Fibroblast of mammary gland (primary cell): Measurements from ENCODE around the gene SAFB.

Source experiments
- DNase-seq: peaks from one replicate; pipeline ENCODE4 v3.0.0-alpha.2; 2010; ENCODE audit warnings: low read depth
- H3K4me3 ChIP-seq: 2 replicates; pipeline ENCODE4 v1.5.1; 2011; ENCODE audit warnings: low read depth, mild to moderate bottlenecking, low read length, moderate library complexity; ENCODE audit not compliant: control insufficient read depth
- TF ChIP-seq, protein P1 (sequence below): conservative IDR thresholded peaks from 2 replicates; pipeline ENCODE4 v1.5.1; 2011; ENCODE audit warnings: low read depth, low read length, inconsistent platforms; ENCODE audit not compliant: control insufficient read depth, insufficient read depth

The SAFB gene

DNA sequence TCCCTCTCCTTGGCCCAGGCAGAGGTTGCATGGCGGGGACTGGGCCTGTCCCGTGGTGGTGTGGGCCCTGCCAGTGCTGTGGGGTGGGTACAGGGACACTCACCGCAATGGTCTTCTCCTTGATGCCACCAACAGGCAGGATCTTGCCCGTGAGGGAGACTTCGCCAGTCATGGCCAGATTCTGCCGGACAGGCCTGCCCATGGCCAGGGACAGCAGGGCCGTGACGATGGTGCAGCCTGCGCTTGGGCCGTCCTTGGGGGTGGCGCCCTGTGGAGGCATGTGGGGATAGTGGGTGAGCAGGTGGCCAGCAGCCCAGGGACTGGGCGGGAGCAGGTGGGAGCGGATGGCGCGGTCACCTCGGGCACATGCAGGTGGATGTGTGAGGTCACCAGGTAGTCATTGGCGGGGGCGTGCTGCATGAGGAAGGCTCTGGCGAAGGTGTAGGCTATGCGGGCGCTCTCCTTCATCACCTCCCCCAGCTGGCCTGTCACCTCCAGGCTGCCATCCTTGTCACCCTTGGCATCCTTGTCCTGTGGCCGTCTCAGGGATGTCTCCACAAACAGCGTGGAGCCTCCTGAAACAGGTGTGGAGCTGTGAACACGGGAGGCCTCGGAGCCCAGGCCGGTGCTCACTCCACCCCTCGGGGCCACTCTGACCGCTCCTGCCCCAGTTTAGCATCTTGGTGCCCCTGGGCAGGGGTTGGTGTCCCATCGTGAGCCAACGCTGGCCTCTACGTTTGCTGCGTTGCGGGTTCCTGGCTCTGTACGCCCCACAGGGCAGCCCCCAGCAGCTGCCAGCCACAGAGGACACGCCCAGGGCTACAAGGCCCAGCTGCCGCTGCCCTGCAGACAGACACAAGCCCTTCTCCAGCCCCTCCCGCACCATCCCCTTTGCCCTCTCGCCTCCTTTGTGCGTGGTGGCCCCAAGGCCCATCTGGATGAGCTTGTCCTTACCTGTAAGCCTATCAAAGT is 70.6 kb downstream of the SAFB start:
- no peak overlapping the region for H3K4me3 ChIP-seq
- TF ChIP-seq, protein P1, sequence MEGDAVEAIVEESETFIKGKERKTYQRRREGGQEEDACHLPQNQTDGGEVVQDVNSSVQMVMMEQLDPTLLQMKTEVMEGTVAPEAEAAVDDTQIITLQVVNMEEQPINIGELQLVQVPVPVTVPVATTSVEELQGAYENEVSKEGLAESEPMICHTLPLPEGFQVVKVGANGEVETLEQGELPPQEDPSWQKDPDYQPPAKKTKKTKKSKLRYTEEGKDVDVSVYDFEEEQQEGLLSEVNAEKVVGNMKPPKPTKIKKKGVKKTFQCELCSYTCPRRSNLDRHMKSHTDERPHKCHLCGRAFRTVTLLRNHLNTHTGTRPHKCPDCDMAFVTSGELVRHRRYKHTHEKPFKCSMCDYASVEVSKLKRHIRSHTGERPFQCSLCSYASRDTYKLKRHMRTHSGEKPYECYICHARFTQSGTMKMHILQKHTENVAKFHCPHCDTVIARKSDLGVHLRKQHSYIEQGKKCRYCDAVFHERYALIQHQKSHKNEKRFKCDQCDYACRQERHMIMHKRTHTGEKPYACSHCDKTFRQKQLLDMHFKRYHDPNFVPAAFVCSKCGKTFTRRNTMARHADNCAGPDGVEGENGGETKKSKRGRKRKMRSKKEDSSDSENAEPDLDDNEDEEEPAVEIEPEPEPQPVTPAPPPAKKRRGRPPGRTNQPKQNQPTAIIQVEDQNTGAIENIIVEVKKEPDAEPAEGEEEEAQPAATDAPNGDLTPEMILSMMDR = no peak

DNA sequence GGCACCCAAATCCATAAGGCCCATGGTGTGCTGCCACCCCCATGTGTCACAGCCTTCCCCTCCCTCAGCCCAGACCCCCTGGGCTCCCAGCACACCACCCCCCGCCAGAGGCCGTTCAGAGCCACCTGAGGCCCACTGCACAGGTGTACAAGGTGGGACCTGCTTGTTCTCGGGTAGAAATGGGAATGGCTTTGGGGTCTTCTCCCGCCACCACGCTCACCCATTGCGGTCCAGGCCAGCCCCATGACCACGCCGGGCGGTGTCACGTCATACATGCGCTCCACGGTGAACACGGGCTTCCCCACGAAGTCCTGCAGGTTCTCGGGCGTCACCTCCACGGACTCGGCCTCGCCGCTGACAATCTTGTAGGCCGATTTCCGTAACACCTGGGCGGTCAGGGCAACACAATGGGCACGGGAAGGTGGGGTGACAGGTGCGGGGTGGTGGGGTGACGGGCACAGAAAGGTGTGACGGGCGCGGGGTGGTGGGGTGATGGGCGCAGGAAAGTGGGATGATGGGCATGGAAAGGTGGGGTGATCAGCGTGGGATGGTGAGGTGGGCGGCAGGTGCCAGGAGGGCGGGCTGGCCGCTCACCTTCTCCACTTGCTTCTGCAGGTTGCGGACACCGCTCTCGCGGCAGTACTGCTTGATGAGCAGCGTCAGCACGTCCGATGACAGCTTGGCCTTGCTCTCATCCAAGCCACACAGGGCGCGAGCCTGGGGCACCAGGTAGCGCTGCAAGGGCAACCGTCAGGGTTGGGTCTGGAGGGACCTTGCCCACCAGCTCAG is 71.5 kb downstream of the SAFB start:
- TF ChIP-seq, protein P1 = no peak
- no peak for DNase-seq
- H3K4me3 ChIP-seq = no peak overlapping the region

More for the DNA sequence above, 70.6 kb downstream of the SAFB start:
- no peak for DNase-seq

DNA sequence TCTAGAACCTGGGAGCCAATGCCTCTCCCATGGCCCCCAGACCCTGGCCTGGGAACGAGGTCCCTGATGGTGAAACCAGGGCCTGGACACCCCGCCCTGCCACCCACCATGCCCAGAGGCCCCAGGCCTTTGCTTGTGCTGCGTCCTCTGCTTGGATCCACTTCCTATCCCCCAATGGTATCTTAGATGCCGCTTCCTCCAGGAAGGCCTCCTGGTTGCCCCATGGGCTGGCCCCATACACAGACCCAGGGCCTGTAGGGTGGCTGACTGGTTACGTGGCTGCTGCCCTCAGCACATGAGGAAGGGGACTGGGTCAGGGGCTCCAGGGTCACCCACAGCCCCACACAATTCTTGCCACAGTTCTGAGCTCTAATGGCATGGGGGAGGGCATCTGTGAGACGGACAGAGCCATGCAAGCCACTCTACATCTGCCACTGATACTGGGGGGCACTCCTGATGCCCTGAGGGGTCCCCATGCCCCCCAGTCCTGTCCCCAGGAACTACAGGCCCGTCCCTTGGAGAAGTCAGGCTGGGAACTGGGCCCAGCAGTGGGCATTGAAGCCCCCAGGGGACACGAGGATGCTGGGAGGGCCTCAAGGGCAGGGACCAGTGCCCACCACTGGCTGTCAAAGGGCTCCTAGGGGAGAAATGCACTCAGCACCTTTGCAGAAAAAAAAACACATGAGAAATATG is 72.2 kb downstream of the SAFB start:
- H3K4me3 ChIP-seq = no peak overlapping the region
- TF ChIP-seq, protein P1 = no peak
- no peak for DNase-seq

DNA sequence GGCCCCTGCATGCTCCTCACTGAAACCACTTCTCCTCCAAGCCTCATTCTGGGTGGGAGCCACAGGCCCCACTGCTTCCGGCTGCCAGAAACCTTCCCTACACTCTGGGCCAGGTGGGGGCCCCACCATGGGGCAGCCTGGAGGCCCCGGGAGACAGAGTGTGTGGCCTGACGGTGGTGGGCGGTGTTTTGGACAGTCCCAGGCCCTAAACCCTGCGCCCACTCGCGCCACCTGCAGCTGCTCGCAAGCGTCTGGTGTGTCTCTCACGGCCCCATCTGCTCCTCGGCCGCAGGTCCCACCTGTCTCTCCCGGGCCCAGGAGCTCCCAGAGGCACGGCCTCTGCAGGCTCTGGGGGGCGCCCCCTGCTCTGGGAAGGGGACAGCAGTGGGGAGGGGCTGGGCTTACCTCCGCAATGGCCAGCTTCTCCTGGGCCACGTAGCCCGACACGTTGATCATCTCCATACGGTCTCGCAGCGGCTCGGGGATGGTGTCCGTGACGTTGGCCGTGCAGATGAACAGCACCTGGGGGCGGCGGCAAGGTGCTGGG is 72.8 kb downstream of the SAFB start:
- DNase-seq = no peak
- no peak overlapping the region for H3K4me3 ChIP-seq
- TF ChIP-seq, protein P1 = no peak

DNA sequence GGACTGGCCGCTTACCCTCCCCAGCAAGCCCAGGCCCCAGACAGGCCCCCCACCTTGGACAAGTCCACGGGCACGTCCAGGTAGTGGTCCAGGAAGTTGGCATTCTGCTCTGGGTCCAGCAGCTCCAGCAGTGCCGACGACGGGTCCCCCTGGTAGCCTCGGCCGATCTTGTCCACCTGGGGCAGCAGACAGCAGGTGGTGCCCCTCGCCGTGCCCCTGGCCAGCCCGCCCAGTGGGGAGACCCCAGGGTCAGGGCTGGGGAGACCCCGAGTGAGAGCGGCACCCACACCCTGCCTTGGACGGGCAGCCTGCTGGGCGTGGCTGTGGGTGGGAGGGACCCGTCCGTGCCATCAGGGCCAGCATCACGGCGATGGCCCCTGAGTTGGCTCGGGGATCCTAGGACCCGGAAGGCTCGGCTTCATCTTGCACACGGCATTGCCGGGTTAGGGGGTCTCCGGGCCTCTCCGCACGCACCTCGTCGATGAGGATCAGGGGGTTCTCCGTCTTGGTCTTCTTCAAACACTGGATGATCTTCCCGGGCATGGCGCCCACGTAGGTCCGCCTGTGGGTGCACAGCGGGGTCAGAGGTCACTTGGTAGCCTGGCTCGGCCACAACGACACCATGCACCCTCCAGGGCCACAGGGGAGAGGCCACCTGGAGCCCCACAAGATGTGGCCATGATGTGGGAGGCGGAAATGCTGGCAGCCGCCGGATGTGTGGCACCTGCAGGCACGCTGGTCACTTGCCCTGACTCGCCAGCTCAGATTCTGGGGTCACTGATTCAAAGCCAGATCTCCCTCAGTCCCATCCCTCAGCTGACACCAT is 73.5 kb downstream of the SAFB start:
- H3K4me3 ChIP-seq = no peak overlapping the region
- no peak for DNase-seq
- TF ChIP-seq, protein P1 = no peak
